ENCODE measurements around the gene AEBP1.

- TF ChIP-seq CTCF (conservative IDR thresholded peaks at IDR 0.05; ENCODE audit: low read depth, low read length) (no peak), EZH2 (IDR thresholded peaks at IDR 0.05; ENCODE audit: borderline replicate concordance, low read depth, low read length, poor library complexity, severe bottlenecking) (no peak)
These were observed 23.0 kb downstream of the AEBP1 start for GRCh38 chr7:44127161-44127560.

Measured in A673 (cell line).